Stimulated activated CD8-positive, alpha-beta memory T cell treated with anti-CD3 and anti-CD28 coated beads, Interleukin-7, amount 100 ng/mL, for 24 hours (primary cell): ENCODE results near the gene ITIH4.

ENCODE experiments used
- DNase-seq: peaks from one replicate; pipeline ENCODE4 v3.0.0-alpha.2; 2020; ENCODE audit warnings: low read depth

Gene ITIH4

GRCh38 chr3:52798376-52798977 lies 32.0 kb downstream of the ITIH4 start:
- no peak for DNase-seq

GRCh38 chr3:52796411-52796810 lies 34.1 kb downstream of the ITIH4 start:
- no peak for DNase-seq

GRCh38 chr3:52795298-52795900 lies 35.1 kb downstream of the ITIH4 start:
- DNase-seq = no peak

GRCh38 chr3:52794612-52795099 lies 35.8 kb downstream of the ITIH4 start, which contains the start of gene ITIH3:
Gene ITIH3, plus strand, starts transcription at chr3:52794796. Its CDS starts 8 bp downstream, at chr3:52794804.
- no peak for DNase-seq

GRCh38 chr3:52793702-52794611 lies 36.5 kb downstream of the ITIH4 start:
- no peak for DNase-seq

GRCh38 chr3:52792961-52793695 lies 37.3 kb downstream of the ITIH4 start:
- no peak for DNase-seq

- DNase-seq = no peak
These were observed 38.1 kb downstream of the ITIH4 start for GRCh38 chr3:52792413-52792812.

GRCh38 chr3:52791928-52792327 lies 38.5 kb downstream of the ITIH4 start:
- DNase-seq = no peak

GRCh38 chr3:52791366-52791765 lies 39.1 kb downstream of the ITIH4 start:
- DNase-seq = no peak

- no peak for DNase-seq
These were observed 39.7 kb downstream of the ITIH4 start for GRCh38 chr3:52790741-52791140.

- DNase-seq = no peak
These were observed 40.1 kb downstream of the ITIH4 start for GRCh38 chr3:52790337-52790736.

GRCh38 chr3:52789746-52790040 lies 40.8 kb downstream of the ITIH4 start:
- DNase-seq = no peak

- DNase-seq = no peak
These were observed 41.4 kb downstream of the ITIH4 start for GRCh38 chr3:52788890-52789745.

GRCh38 chr3:52787672-52788625 lies 42.5 kb downstream of the ITIH4 start:
- DNase-seq = no peak

- no peak for DNase-seq
These were observed 43.2 kb downstream of the ITIH4 start for GRCh38 chr3:52787246-52787645.

GRCh38 chr3:52786330-52787215 lies 43.9 kb downstream of the ITIH4 start:
- DNase-seq = no peak

- no peak for DNase-seq
These were observed 45.4 kb downstream of the ITIH4 start for GRCh38 chr3:52784931-52785590.

- no peak for DNase-seq
These were observed 46.4 kb downstream of the ITIH4 start for GRCh38 chr3:52784021-52784621.
